Limb (tissue), 2 donors: ENCODE data around the gene ANKMY1.
A peak's percentile ranks its signal among the peaks of the same experiment; 100 is the strongest.

Experiments
- DNase-seq, 2 donors: peaks; one replicate each; pipeline ENCODE4 v3.0.0-alpha.2; 2016; ENCODE audit errors: extremely low spot score in 2 of 2

ANKMY1 gene

GRCh38 chr2:240595381-240596079 is 37.7 kb upstream of the ANKMY1 start:
- no peak for DNase-seq

GRCh38 chr2:240594511-240595380 is 37.0 kb upstream of the ANKMY1 start:
- DNase-seq, result no peak

- no peak for DNase-seq
Measured at GRCh38 chr2:240593703-240594451, 36.1 kb upstream of the ANKMY1 start.

GRCh38 chr2:240593026-240593702 is 35.4 kb upstream of the ANKMY1 start:
- no peak for DNase-seq

- no peak for DNase-seq
Measured at GRCh38 chr2:240591784-240592183, 34.0 kb upstream of the ANKMY1 start.

- no peak for DNase-seq
Measured at GRCh38 chr2:240591226-240591625, 33.4 kb upstream of the ANKMY1 start.

GRCh38 chr2:240590681-240591111 is 32.9 kb upstream of the ANKMY1 start:
- no peak for DNase-seq

GRCh38 chr2:240589850-240590525 is 32.2 kb upstream of the ANKMY1 start:
- DNase-seq, result no peak

- DNase-seq, result no peak
Measured at GRCh38 chr2:240589375-240589774, 31.6 kb upstream of the ANKMY1 start.

- no peak for DNase-seq
Measured at GRCh38 chr2:240588669-240589068, 30.9 kb upstream of the ANKMY1 start.

- DNase-seq, result no peak
Measured at GRCh38 chr2:240588006-240588655, 30.3 kb upstream of the ANKMY1 start.

GRCh38 chr2:240586919-240587800 is 29.4 kb upstream of the ANKMY1 start:
- no peak for DNase-seq

- peak; percentile 98 for DNase-seq
Measured at GRCh38 chr2:240586198-240586918, 28.6 kb upstream of the ANKMY1 start, which contains the start of gene CAPN10. Gene CAPN10 (plus strand): TSS chr2:240586734. CDS start chr2:240586912, 178 bp downstream.

- DNase-seq, result no peak
Measured at GRCh38 chr2:240585681-240586197, 28.0 kb upstream of the ANKMY1 start.

GRCh38 chr2:240585101-240585500 is 27.3 kb upstream of the ANKMY1 start:
- DNase-seq, result no peak

GRCh38 chr2:240584486-240585031 is 26.8 kb upstream of the ANKMY1 start:
- DNase-seq, result no peak

- no peak for DNase-seq
Measured at GRCh38 chr2:240583774-240584173, 26.0 kb upstream of the ANKMY1 start.

- DNase-seq, result no peak
Measured at GRCh38 chr2:240582781-240583180, 25.0 kb upstream of the ANKMY1 start.
